Caco-2 (cell line): ENCODE measurements around the gene PCDH15. TPM values are rescaled to one million over a fixed set of nuclear protein-coding genes. Genes with fewer than 3 reads are reported as not detected.

Experiments used
- BruUV-seq: library from RNA; stranded (reverse); fragments of 400-500 nt; replicated peaks from 2 replicates; lab custom pipeline; 2021; lab: Mats Ljungman, UMichigan
- CTCF ChIA-PET: fragments of 300-600 bp; sonication (Branson Sonifier 250); formaldehyde crosslinking; loops from one replicate; lab custom pipeline; 2022; ENCODE audit warnings: antibody characterized with exemption; lab: Charles Lee
- POLR2A ChIA-PET: fragments of 300-600 bp; sonication (Branson Sonifier 250); formaldehyde crosslinking; loops from one replicate; lab custom pipeline; 2022; ENCODE audit warnings: antibody characterized with exemption; lab: Charles Lee
- DNase-seq, 2 experiments: peaks; one replicate each; pipeline versions ENCODE4 v3.0.0 to v3.0.0-alpha.2; 2020 to 2022
- H3K27me3 ChIP-seq: replicated peaks from 2 replicates; pipeline ENCODE4 v1.6.0; 2011; ENCODE audit warnings: low read length; ENCODE audit not compliant: control insufficient read depth, insufficient read depth
- H3K36me3 ChIP-seq: 2 replicates; pipeline ENCODE4 v1.5.1; 2011; ENCODE audit warnings: low read length; ENCODE audit not compliant: control insufficient read depth, insufficient read depth
- H3K4me1 ChIP-seq: fragments of 250-450 bp; sonication (Bioruptor Pico); 2 replicates; pipeline ENCODE4 v1.5.1; 2020; ENCODE audit warnings: mild to moderate bottlenecking
- H3K4me3 ChIP-seq: 2 replicates; pipeline ENCODE4 v1.5.1; 2011; ENCODE audit warnings: low read depth, mild to moderate bottlenecking, control low read depth, low read length
- H3K9me3 ChIP-seq: fragments of 250-450 bp; sonication (Bioruptor Pico); 2 replicates; pipeline ENCODE4 v1.5.1; 2020; ENCODE audit warnings: mild to moderate bottlenecking, moderate library complexity
- H3K27ac Mint-ChIP-seq: one replicate; pipeline ENCODE4 v1.8.0; 2022; ENCODE audit warnings: mixed read lengths; ENCODE audit not compliant: unreplicated experiment
- H3K27me3 Mint-ChIP-seq: one replicate; pipeline ENCODE4 v1.8.0; 2022; ENCODE audit warnings: mixed read lengths; ENCODE audit not compliant: insufficient read depth, unreplicated experiment
- H3K36me3 Mint-ChIP-seq: one replicate; pipeline ENCODE4 v1.8.0; 2022; ENCODE audit warnings: mild to moderate bottlenecking, mixed read lengths; ENCODE audit not compliant: insufficient read depth, unreplicated experiment
- H3K4me1 Mint-ChIP-seq: one replicate; pipeline ENCODE4 v1.8.0; 2022; ENCODE audit warnings: low read depth, mixed read lengths; ENCODE audit not compliant: unreplicated experiment
- H3K4me3 Mint-ChIP-seq: one replicate; pipeline ENCODE4 v1.8.0; 2022; ENCODE audit warnings: mild to moderate bottlenecking, moderate library complexity, mixed read lengths; ENCODE audit not compliant: unreplicated experiment
- H3K9me3 Mint-ChIP-seq: one replicate; pipeline ENCODE4 v1.8.0; 2022; ENCODE audit warnings: mixed read lengths; ENCODE audit not compliant: unreplicated experiment
- CTCF ChIP-seq, 2 experiments: fragments of 200-600 bp in 1 of 2; IDR thresholded peaks; 1 replicate in 1 of 2; 2 replicates in 1 of 2; pipeline versions ENCODE4 v1.5.1 to v1.8.0; 2011 to 2022; ENCODE audit warnings: antibody characterized with exemption in 1 of 2, control low read depth in 1 of 2, inconsistent platforms in 1 of 2, low read depth in 1 of 2, low read length in 1 of 2, mild to moderate bottlenecking in 1 of 2, moderate library complexity in 1 of 2; ENCODE audit not compliant: insufficient read depth in 1 of 2, severe bottlenecking in 1 of 2, unreplicated experiment in 1 of 2
- intact Hi-C: fragments of 100-400 bp; cut with micrococcal nuclease; formaldehyde crosslinking; loops from one replicate; pipeline ENCODE4 v1.10.0; 2022; ENCODE audit not compliant: unreplicated experiment
- total RNA-seq: library from RNA; stranded (reverse); gene quantifications from 2 replicates; pipeline ENCODE4 v1.2.3, GENCODE V29; 2022

PCDH15 gene
- total RNA-seq, 1 experiment from 2014 or later = 0.02 TPM

GRCh38 chr10:53955091-53955490 is 845.9 kb downstream of the PCDH15 start:
- POLR2A ChIA-PET = no interaction called here
- BruUV-seq = no TSS peak

GRCh38 chr10:53952698-53953630 is 848.1 kb downstream of the PCDH15 start:
- intact Hi-C loops = no loop called here
- no peak overlapping the region for H3K27ac Mint-ChIP-seq

More at GRCh38 chr10:53955091-53955490, 845.9 kb downstream of the PCDH15 start:
- H3K36me3 ChIP-seq = no peaks in the 10 kb centered on the region
- H3K4me1 ChIP-seq = no peaks in the 10 kb centered on the region
- Mint-ChIP-seq H3K36me3 (no peaks in the 10 kb centered on the region), H3K4me3 (no peak overlapping the region), H3K4me1 (no peaks in the 10 kb centered on the region), H3K27me3 (no peaks in the 10 kb centered on the region), H3K27ac (no peak overlapping the region), H3K9me3 (no peaks in the 10 kb centered on the region)
- no peak for TF ChIP-seq CTCF (IDR thresholded peaks at IDR 0.05; ENCODE audit: insufficient read depth in 1 of 2, low read depth in 1 of 2, low read length in 1 of 2, severe bottlenecking in 1 of 2, unreplicated experiment in 1 of 2)
- peaks cover 3% of the 10 kb centered on the region for H3K9me3 ChIP-seq
- no peak for DNase-seq
- H3K27me3 ChIP-seq = no peaks in the 10 kb centered on the region
- CTCF ChIA-PET = no interaction called here
- intact Hi-C loops = loop anchor here (5.0 kb wide), 1 partner anchor 358 kb away; no protein-coding TSS in a partner anchor
- H3K4me3 ChIP-seq = no peak overlapping the region

More at GRCh38 chr10:53952698-53953630, 848.1 kb downstream of the PCDH15 start:
- H3K36me3 Mint-ChIP-seq = no peaks in the 10 kb centered on the region
- CTCF ChIA-PET = no interaction called here
- DNase-seq = peak in 1 of 2 experiments; percentile 33
- H3K4me1 ChIP-seq = no peaks in the 10 kb centered on the region
- no peaks in the 10 kb centered on the region for H3K36me3 ChIP-seq
- no peaks in the 10 kb centered on the region for H3K27me3 ChIP-seq
- no peaks in the 10 kb centered on the region for H3K27me3 Mint-ChIP-seq
- no peaks in the 10 kb centered on the region for H3K9me3 Mint-ChIP-seq
- BruUV-seq = no TSS peak
- H3K9me3 ChIP-seq = peaks cover 3% of the 10 kb centered on the region
- no peak for TF ChIP-seq CTCF (IDR thresholded peaks at IDR 0.05; ENCODE audit: insufficient read depth in 1 of 2, low read depth in 1 of 2, low read length in 1 of 2, severe bottlenecking in 1 of 2, unreplicated experiment in 1 of 2)
- H3K4me1 Mint-ChIP-seq = no peaks in the 10 kb centered on the region
- POLR2A ChIA-PET = no interaction called here
- no peak overlapping the region for H3K4me3 ChIP-seq
- no peak overlapping the region for H3K4me3 Mint-ChIP-seq
